ENCODE data around the gene USP32.
"Not testable (repeated sequence)": the region's sequence is repeated elsewhere in the genome, so short reads cannot be mapped to it uniquely, and the experiment has no call there.

USP32 gene

DNA sequence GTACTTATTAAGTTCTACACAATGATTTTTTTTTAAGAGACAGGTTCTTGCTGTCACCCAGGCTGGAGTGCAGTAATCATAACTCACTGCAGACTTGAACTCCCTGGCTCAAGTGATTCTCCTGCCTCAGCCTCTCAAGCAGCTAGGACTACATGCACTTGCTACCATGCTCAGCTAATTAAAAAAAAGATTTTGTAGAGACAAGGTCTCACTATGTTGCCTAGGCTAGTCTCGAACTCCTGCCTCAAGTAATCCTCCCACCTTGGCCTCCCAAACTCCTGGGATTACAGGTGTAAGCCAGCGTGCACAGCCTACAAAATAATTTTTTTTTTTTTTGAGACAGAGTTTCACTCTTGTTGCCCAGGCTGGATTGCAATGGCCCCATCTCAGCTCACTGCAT lies 22.2 kb downstream of the USP32 start:
- no peak for DNase-seq

DNA sequence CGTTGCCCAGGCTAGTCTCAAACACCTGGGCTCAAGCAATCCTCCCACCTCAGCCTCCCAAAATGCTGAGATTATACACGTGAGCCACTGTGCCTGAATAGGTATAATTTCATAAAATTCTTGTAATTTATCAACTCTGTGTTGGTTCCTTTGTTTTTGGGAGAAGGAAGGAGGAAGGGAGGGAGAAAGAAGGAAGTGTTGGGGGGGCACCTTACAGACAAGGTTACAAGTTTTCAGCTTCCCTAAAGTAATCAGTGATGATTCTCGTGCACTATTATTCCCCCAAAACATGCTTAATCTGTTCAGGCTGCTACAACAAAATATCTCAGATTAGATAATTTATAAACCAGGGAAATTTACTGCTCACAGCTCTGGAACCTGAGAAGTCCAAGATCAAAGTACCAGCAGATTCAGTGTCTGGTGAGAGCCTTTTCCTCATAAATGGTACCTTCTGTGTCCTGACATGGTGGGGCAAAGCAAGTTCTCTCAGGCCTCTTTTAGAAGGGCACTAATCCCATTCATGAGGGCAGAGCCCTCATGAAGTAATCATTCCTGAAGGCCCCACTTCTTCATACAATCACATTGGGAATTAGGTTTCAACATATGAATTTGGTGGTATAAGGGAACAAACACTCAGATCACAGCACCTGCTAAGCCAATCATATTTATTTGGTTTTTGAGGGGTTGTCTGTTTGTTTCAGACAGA lies 28.1 kb downstream of the USP32 start:
- no peak for DNase-seq

DNA sequence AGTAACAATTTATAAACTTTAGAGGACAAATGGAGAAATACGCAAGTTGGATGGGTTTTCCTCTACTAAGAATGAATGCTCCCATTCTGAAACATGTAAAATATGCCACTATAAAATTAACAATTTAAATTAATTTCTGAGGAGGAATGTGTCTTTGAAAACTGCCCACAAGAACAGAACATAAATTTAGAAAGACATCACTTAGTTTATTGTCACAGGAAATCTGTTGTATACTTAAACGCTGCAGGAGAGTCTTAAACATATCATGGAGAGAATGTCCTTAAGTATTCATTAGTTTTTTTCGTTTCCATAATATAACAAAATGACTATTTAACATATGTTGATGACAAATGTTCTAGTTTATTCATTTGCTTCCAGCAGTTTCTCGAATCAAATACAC lies 29.6 kb downstream of the USP32 start:
- no peak for DNase-seq

DNA sequence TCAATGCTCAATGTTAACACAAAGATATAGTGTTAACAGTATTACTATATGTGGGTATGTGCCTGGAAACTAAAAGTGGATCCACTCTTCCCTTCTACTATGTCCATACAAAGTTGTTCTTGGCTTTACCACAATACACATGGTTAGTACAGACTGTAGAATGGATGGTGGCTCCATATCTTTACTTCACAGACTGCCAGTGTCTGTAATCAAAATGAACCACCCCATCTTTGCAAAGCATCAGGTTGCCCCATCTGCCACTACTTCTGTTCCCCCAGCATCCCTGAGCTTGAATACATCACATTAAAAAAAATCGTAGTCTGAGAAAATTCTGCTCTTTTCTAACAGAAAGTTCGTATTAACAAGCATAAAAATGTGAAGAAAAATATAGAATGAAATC lies 30.0 kb downstream of the USP32 start:
- DNase-seq: no peak

DNA sequence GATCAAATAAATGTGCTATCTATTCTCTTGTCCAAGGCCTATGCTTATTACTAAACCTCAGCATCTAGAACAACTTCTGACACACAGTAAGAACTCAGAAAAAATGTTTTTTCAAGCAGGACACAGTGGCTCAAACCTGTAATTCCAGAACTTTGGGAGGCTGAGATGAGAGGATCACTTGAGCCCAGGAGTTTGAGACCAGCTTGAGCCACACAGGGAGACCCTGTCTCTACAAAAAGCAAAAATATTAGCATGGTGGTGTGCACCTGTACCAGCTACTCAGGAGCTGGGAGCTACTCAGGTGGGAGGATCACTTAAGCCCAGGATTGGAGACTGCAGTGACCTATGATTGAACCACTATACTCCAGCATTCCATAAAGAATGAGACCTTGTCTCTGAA lies 32.5 kb downstream of the USP32 start:
- DNase-seq: no peak

DNA sequence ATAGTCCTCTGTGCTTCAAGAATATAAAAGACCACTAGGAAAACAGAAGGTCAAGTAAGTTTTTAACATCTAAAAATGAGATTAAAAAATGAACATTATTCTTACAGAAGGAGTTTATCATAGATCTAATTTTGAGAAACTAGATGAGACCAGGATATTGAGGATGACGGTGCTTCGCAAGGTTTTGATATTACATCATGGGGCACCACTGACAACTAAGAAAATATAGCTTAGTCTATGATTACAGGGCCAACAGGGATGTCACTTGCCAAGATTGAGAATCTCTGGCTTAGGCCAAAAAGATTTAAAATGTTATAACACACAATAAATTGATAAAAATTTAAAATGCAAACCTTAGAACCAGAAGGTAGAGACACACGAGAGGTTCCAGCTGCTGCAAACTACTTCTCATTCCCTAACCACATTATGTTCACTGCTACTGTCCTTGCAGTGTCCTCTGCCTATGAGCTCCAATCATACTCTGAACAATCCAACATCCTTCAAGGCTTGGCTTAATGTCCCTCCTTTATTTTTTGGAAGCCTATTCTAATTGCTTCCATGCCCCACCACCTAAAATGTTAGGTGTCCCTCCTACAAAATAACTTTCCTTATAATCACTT lies 33.2 kb downstream of the USP32 start:
- DNase-seq: no peak

DNA sequence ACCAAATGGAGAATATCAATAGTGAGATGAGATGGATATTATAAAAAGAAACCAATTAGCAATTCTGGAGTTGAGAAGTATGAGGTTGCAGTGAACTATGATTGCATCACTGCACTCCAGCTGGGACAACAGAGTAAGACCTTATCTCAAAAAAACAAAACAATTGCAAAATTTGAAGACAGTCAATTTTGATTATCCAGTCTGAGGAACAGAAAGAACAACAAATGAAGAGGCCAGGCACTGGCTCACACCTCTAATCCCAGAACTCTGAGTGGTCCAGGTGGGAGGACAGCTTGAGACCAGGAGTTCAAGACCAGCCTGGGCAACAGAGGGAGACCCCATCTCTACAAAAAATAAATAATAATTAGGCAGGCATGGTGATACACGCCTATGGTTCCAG lies 35.0 kb downstream of the USP32 start:
- no peak for DNase-seq

DNA sequence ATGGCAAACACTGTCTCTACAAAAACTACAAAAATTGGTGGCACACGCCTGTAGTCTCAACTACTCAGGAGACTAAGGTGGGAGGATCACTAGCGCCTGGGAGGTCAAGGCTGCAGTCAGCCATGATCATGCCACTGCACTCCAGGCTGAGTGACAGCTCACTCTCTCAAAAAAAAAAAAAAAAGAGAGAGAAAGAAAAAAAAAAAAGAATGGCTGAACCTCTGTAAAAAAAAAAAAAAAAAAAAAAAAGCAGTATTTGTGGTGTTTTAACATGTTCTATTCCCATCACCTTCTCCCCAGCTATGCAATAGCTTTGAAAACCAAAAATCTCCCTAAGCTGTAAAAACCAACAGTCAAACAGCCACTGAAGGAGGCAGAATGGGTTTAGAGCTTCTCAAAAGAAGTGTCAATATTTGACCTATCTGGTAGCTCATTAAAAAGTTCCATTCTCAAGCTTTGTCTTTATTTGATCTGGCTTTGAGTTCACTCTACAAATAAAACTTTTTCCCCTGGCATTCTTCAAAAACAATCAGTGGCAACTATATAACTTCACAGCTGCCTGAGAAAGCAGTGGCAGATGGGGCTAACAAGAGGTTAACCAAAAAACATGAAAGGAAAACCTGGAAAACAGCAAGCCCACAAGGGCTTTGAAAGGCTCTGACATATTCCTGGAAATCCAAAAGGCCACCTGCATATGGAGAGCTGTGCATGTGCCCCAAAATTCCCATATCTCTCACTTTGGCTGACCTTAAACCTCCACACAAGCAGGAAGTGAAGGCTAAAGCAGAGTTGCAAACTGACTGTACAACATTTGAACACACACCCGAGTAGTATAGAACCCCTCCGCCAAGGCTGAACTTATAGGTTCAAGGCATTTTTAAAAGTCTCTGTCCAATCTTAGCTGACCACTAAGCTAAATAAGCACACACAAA lies 36.0 kb downstream of the USP32 start:
- no peak for DNase-seq

DNA sequence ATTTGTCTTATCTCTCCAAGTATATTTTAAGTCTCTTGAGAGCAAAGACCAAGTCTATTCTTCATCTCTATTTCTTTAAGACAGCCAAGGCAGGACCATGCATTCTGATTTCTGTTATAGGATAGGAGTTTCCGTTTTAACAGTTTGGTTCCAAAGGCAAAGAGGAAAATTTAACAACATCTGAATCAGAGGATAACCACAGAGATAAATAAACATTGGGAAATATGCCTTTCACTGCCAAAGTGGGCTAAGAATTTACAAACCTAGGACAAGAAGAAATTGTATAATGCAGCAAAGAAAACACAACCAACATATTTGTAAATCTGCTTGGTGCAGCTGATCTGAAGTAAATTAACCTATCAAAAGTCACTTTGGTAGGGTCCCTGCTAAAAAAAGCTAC lies 37.7 kb downstream of the USP32 start:
- DNase-seq: no peak

DNA sequence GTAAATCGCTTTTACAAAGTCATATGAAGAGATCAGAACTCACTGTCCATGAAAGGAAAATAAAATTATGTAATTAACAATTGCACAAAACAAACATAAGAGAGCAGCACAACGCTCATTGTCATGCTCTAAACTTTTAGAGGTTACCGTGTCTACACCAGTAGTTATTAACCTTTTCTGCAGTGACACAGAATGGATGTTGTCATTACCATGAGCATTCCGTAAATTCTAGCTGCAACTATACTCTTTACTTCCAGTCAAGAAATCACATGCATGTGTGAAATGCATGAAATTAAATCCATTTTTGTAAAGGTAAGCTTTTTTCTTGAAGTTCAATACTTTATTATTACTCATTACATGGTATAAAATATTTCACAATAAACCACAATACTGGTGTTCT lies 38.2 kb downstream of the USP32 start:
- no peak for DNase-seq

DNA sequence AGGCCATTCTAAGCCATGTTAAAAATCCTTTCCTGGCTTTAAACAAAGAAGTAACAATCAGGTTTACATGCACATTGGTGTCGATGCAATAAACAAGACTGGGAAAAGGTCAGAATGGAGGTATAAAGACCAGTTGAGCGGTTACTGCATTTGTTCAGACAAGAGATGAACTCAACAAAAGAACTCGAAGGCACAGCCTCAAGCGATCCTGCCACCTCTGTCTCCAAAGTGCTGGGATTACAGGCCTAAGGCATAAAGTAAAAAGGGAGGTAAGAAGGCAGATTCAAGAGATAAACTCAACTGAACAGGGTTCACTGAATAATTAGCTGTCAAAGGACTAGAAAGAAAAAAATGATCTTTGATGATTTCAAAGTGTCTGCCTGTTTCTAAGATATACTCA lies 39.4 kb downstream of the USP32 start:
- no peak for DNase-seq

DNA sequence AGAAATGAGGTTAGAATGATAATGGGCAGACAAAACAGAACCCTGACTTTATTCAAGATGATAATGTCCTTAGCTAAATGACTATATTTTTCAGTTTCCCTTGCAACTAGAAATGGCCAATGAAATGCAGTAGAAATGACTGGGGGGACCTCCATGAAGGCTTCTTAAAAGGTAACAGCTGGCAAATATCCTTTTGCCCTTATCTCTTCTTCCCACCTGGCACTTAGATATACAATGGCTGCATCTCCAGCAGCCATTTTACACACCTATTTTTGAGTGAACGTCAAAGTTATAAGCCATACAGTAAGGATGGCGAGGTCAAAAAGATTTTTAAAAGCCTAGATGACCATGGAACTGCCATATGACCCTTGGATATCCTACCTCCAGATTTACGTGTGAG lies 39.9 kb downstream of the USP32 start:
- DNase-seq: no peak

DNA sequence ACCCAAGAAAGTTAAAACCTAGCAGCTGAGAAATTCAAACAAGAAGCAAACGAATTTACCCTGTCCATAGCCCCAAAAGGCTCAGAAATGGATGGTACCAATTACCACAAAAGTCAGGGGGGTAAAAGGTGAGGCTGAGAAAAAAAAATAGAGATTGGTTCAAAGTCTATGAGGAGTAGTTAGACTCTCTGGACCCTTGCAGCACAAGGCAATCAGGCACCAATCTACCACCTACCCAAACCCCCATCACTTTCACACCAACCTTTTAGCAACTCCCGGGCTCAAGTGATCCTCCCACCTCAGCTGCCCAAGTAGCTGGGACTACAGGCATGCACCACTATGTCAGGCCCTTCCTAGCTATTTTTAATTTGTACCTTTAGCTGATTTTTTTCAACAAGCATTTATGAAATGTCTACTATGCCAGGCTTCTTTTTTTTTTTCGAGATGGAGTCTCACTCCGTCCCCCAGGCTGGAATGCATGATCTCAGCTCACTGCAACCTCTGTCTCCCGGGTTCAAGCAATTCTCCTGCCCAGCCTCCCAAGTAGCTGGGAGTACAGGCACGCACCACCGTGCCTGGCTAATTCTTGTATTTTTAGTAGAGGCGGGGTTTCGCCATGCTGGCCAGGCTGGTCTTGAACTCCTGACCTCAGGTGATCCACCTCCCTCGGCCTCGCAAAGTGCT lies 40.8 kb downstream of the USP32 start:
- no peak for DNase-seq

DNA sequence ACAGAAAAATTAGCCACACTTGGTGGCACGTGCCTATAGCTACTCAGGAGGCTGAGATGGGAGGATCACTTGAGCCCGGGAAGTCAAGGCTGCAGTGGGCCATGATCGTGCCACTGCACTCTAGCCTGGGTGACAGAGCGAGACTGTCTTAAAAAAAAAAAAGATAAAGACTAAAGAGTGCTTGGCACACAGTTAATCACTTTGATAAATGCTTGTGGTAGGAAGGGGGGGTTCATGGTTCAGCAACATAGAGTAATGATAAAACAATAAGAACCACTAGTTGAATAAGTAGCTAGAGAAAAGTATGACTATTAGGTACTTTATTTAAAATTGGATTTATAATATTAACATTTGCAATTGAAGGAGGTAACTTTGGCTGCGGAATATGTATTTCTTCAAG lies 43.3 kb downstream of the USP32 start:
- DNase-seq: no peak

DNA sequence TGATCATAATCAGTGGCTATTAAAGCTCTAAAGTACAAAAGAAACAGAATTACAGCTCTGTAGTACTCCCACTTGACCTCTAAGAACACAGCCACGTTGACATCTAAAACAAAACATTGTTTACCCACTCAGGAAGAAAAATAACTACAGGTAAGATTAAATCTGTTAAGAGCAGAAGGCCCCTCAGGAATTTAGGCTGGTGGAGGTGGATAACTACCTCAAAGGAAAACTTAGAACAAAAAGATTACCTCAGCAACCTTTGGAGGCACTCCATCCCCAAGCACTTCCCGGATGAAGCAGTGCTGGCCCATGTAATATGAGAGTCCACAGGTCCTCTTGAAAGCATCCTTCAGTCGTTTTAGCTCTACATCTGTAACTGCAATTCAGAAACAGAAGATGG lies 46.7 kb downstream of the USP32 start:
- no peak for DNase-seq

DNA sequence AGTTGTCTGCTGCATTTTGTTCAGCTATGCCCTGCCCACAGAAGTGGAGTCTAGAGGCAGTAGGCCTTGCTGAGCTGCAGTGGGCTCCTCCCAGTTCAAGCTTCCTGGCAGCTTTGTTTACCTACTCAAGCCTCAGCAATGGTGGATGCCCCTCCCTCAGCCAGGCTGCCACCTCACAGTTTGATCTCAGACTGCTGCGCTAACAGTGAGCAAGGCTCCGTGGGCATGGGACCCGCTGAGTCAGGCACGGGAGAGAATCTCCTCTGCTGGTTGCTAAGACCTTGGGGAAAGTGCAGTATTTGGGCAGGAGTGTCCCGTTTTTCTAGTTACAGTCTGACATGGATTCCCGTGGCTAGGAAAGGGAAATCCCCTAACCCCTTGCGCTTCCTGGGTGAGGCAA lies 49.4 kb downstream of the USP32 start:
- DNase-seq: peak in 1 of 2 donors; percentile 7

DNA sequence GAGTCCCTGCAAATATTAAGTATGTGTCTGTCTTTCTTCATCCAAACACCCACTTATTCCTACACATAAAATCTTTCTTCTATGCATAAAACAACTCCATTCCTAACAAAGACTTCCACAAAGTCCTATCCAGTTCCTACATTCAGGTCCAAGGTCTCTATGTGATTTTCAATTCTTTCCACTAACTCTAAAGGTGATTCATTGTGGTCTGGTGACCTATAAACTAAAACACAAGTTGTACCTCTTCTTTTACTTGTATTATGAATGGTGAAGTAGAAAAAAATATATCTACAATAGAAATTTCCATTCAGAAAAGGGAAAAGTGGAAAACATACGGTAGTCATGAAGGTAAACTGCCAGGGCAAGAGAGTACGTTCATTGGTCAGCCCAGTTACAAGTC lies 56.6 kb downstream of the USP32 start:
- DNase-seq: no peak

DNA sequence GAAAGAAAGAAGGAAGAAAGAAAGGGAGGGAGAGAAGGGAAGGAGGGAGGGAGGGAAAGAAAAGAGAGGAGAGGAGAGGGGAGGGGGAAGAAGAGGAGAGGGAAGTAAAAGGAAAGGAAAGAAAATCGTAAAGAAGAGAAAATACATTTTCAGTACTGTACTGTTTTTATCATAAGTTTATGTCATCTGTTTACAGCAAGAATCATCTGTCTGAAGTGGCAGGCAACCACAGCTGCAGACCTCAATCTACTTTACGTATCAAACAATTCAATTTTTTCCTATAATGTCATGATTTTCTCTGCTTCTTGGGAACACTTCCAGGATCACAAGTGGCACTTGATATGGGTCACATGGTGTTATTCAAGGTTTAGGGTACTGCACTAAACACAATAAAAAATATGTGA lies 58.3 kb downstream of the USP32 start:
- DNase-seq: no peak

DNA sequence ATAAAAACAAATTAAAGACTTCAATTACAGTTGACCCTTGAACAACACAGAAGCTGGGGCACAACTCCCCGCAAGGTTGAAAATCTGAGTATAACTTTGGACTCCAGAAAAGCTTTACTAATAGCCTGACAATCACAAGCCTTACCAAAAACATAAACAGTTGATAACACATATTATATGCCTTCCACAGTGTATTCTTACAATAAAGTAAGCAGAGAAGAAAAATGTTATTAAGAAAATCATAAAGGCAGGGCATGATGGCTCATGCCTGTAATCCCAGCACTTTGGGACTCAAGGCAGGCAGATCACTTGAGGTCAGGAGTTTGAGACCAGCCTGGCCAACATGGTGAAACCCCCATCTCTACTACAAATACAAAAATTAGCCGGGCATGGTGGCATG lies 58.9 kb downstream of the USP32 start:
- DNase-seq: not testable (repeated sequence)

DNA sequence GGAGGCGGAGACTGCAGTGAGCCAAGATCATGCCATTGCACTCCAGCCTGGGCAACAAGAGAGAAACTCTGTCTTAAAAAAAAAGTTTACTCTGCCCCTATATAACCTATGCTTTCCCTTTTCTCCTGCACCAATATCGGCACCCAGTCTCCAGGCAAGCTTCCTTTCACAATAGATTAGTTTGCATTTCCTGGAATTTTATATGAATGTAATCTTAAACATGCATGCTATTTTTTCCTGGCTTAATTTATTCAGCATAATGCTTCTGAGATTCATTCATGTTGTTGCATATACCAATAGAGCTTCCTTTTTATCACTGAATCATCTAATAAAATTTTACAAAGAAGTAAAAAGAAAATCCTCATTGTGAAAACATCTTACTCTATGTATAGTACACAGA lies 59.4 kb downstream of the USP32 start:
- no peak for DNase-seq

DNA sequence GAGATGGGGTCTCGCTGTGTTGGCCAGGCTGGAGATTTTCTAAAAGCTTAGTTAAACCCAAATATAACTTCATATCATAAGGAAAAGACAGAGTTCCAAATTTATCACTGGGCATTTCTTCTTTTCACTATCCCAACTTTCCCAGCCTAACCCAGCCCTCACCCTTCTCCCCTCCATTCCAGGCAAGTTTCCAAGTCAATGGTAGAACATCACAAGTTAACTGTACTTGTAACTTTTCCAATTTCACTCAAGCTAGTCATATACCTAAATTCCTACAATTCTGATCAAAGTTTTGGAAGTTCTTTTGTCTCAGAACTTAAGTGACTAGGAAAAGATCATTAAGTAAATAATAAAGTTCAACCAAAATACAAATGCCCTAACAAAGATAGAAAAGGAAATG lies 61.2 kb downstream of the USP32 start:
- no peak for DNase-seq

DNA sequence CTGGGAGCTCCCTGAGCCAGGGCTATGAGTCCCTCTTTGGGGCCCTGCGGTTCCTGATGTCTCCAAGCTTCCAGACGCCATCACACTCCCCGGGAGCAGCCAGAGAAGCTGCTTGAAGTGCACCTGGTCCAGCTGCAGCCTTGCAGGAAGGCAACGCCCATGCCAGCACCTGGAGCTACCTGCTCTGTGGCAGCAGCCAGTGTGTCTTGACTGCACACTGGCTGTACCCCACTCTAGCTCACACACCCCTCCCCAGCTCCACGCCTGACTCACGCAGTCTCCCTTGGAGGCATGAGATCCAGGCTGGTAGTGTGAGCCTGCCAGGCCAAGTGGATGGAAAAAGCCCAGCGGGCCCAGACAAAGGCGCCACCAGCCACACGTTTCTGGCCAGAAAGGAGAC lies 63.3 kb downstream of the USP32 start:
- no peak for DNase-seq

DNA sequence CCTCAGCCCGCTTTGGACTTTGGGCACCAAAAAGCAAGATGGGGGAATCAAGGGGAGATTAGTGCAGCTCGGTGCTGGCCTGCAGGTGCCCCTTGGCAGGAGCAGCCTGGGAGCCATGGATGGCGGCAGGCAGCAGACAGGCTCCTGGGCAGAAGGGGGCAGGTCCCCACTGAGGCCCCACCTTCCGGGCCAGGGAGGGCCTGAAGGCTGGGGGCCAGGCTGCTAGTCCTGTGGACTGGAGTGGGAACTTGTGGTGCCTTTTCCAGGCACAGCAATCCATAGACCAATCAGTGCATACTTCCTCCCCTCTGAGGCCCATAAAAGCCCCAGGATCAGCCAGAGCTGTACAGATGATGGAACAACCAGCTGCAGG lies 64.0 kb downstream of the USP32 start:
- DNase-seq: no peak
